ENCODE data around the gene SDHAF3. TPM values are rescaled to one million over a fixed set of nuclear protein-coding genes. Genes with fewer than 3 reads are reported as not detected.
"Not testable (repeated sequence)": the region's sequence is repeated elsewhere in the genome, so short reads cannot be mapped to it uniquely, and the experiment has no call there.

SDHAF3 gene
- total RNA-seq (2014; rRNA removed; shearing (Covaris generic)) = 43.3 and 46.5 TPM in 2 replicates

GRCh38 chr7:97117372-97118188 is at the start of gene SDHAF3:
Gene SDHAF3 (plus strand): TSS chr7:97117698. CDS start chr7:97117724, 26 bp downstream.
- DNase-seq (ENCODE audit: low read depth) = peak; percentile 98

- DNase-seq (ENCODE audit: low read depth) = not testable (repeated sequence)
Observed at GRCh38 chr7:97072025-97072424, 45.5 kb upstream of the SDHAF3 start.

GRCh38 chr7:97075928-97076327 is 41.6 kb upstream of the SDHAF3 start:
- DNase-seq (ENCODE audit: low read depth) = no peak

DNA sequence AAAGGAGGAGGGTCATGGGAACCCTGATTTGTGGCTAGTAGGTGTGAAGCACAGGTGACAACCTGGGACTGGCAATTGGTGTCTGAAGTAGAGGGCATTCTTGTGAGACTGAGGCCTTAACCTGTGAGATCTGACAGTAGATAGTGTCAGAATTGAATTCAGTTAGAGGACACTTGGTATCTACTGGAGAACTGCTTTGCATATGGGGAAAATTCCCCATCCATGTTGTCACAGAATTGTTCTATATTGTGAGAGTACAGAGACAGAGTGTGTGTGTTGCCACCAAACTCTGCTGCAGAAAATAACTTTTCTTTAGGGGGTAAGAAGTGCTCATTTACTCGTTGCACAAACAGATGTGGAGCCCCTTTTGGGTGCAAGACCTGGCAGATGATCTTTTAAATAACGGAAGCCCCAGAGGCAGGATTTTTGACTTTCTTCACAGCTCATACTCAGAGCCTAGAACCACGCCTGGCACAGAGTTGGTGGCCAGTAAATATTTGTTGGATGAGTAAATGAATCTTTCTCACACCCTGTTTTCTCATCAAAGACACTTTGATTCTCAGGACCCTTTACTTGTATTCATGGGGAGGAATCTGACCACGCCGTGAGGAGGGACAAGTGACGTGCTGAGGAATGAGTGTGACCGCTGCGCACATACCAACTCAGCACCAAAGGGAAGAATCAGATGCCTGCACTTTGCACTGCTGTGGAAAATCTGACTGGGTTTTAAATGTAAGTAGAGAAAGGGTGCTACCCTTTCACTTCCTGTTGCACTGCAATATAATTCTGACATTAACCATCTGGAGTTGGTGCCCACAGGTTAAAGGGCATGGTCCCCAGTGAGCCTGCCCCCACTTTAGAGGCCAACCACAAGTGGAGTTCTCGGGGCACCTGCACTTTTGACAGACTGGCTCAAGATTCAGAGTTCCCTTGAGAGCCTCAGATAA is 39.2 kb upstream of the SDHAF3 start:
- peak; percentile 8 for DNase-seq (ENCODE audit: low read depth)

GRCh38 chr7:97079300-97079699 is 38.2 kb upstream of the SDHAF3 start:
- DNase-seq (ENCODE audit: low read depth) = no peak

- DNase-seq (ENCODE audit: low read depth) = no peak
Observed at GRCh38 chr7:97081521-97082300, 35.8 kb upstream of the SDHAF3 start.

GRCh38 chr7:97088364-97088763 is 29.1 kb upstream of the SDHAF3 start:
- no peak for DNase-seq (ENCODE audit: low read depth)

- no peak for DNase-seq (ENCODE audit: low read depth)
Observed at GRCh38 chr7:97089771-97090170, 27.7 kb upstream of the SDHAF3 start.

DNA sequence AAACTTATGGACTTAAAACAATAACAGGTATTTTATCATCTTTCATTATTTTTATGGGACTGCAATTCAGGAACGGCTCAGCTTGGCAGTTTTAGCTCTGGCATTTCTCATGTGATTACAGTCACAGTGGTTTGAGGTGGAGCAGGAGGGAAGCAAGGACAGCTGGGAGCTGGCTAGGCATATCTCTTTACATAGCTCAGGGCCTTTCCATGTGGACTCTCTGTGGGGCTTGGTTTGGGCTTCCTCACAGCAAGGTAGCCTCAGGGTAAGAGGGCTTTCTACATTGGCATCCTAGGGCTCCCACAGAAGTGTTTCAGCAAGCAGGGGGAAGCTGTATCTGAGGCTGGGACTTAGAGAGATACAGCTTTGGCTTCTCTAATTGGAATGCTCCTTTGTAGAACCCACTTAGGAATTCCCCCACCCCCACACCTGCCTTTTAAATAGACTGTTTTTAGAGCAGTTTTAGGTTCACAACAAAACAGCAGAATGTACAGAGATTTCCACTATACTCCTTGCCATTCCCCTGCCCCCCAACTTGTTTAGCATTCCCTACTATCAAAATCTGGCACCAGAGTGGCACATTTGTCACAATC is 26.6 kb upstream of the SDHAF3 start:
- DNase-seq (ENCODE audit: low read depth) = no peak

DNA sequence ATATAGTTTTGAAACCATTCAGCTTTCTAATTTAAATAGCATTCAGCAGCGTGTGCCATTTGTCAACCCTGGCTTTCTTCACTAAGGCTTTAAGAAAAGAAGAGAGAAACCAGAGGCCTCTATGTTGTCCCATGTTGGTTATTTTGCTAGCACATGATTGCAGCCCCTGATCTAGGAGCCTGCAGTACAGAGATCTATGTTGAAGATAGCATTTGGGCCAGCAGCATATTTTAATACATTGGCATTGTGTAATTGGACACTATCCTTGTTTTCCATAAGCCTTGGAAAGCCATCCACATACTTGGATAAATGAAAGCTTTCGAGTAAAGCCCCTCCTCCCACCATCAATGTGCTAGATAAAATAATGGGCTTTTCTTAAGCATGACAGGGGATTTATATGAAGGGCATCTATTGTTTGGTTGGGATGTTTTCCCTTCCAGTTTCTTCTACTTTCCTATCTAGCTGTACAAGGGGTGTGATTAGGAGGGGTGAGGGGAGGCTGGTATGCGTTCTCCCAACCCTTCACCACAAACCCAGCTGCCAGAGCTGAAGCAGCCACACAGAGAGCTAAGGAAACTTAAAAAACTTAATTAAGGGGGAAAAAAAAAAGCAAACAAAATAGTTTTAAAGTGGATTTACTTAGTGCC is 23.1 kb upstream of the SDHAF3 start:
- peak; percentile 37 for DNase-seq (ENCODE audit: low read depth)

- DNase-seq (ENCODE audit: low read depth) = no peak
Observed at GRCh38 chr7:97096037-97096436, 21.5 kb upstream of the SDHAF3 start.

GRCh38 chr7:97096661-97097060 is 20.8 kb upstream of the SDHAF3 start:
- no peak for DNase-seq (ENCODE audit: low read depth)

DNA sequence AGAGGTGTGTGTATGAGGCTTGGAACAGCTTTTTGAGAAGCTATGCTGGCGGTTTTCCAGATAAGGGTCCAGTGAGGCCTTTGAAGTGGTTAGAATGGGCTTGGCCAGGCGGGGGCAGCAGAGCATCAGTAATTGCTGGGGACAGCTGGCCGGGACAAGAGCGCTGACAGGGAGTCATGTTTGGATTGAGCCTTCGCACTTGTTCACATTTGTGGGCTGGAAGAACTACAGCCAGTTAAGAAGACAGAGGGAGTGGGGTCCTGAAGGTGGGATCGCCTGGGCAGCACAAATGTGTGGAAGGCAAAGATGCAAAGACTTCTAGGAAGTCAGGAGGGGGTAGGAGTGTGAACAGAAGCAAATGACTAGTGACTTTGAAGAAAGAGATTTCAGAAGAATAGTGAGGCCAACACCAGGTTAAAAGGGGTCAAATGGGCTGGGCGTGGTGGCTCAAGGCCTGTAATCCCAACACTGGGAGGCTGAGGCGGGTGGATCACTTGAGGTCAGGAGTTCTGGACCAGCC is 12.7 kb upstream of the SDHAF3 start:
- DNase-seq (ENCODE audit: low read depth) = peak; percentile 74

DNA sequence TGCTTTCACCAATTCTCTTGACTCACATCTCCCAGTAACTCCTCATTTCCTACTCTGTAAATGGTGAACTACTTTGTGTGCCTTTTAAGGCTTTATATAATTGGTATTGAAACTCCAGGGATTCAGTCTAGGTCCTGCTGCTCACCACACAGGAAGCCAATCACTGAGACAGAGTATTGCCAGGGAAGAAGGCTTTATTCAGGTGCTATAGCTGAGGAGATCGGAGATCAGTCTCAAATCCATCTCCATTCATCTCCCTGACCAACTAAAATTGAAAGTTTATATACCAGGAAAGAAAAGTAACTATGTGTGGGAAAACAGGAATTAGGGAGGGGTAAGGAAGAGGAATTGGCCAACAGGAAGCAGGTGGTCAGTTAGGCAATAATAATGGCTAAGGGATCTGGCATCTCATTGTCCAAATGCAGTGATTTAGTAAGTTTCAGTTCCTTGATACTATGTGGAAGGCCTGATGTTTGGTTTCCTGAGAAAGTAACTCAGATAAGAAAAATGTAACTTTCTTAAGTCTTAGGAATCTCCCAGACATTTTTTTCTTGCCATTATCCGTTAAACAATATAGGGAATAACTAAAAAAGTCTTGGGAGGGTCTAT is 10.2 kb upstream of the SDHAF3 start:
- no peak for DNase-seq (ENCODE audit: low read depth)

- DNase-seq (ENCODE audit: low read depth) = no peak
Observed at GRCh38 chr7:97116308-97116707, 1.2 kb upstream of the SDHAF3 start.

- DNase-seq (ENCODE audit: low read depth) = no peak
Observed at GRCh38 chr7:97117035-97117371, 495 bp upstream of the SDHAF3 start.

DNA sequence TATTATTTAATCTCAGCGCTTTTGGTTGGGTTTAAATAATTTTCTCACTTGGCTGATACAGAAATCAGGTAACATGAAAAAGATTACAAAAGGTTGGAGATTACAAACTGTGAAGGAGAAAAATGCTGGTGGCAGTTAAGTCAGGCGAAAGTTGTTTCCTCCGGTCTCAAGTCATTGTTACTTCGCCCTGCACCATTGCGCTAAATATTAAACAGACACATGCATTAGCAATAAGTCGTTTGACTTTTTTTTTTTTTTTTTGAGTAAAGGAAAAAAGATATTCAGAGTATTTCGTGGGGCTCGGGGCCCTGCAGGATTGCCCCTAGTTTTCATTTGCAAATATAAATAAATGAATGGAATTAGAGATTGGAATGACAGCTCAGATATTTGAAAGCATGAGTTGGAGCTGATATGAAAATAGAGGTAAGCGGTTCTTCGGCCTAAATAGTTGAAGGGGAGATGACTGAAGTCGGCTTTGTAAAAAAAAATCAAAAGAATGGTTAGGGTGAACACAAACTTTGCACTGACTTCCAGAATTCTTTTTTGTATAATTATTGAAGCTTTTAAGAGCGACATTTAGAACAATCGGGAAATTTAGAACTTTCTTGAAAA is 914 bp downstream of the SDHAF3 start:
- DNase-seq (ENCODE audit: low read depth) = no peak

DNA sequence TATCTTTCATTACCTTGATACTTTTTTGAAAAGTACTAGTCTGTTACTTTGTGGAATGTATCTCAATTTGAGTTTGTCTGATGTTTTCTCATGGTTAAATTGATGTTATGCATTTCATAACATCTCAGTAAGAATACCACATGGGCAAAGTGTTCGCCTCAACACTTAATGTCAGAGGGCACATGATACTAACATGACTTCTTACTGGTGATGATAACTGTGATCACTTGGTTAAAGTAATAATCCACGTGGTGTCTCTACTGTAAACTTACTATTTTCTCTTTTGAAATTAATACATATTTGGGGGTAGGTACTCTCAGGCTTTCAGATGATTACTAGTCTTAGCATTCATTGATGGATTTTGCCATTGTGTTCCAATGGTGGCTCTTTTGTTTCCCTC is 2.2 kb downstream of the SDHAF3 start:
- DNase-seq (ENCODE audit: low read depth) = no peak

DNA sequence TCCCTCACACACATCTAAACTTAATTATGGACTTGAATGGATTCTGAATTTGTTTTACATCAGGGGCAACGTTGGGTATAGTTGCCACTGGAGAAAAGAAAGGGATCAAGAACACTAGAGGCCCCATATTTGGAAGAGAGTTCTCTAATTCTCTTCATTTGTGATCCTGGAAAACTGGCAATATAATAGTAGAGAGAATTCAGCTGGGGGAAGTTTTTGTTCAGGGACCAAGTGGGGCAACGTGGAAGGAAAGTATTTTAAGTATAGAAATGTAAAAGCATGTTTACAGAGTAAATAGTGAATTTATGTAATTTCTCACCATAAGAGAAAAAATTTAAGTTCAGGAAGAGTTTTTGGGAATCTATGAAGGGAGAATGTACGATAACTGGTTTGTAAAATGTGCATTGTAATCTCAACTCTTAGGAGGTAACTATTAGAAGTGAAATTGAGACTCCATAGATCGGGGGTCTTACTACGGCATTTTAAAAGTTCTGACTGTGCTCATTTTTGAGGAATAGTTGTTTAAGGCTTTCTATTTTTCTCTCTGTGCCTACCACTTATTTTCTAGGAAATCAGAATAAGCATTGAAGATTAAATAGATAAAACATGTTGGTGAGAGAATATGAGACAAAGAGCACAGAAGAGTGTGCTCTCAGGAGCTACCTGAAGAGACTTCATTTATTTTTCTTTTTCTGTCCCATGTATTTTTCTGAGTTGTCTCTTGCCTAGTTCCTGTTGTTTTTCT is 3.4 kb downstream of the SDHAF3 start:
- DNase-seq (ENCODE audit: low read depth) = no peak
